ENCODE measurements around the gene CAV1. TPM values are rescaled to one million over a fixed set of nuclear protein-coding genes. Genes with fewer than 3 reads are reported as not detected.

Gene CAV1
- total RNA-seq, 1 experiment from 2014 or later: not detected

- H3K27ac ChIP-seq (ENCODE audit: low read length): no peak overlapping the region
- peaks cover 9% of the 10 kb centered on the region for H3K4me1 ChIP-seq (ENCODE audit: low read length)
- peaks cover 4% of the 10 kb centered on the region; the same call in 1 of the 2 replicates for H3K27me3 ChIP-seq (ENCODE audit: low read length)
- H3K4me2 ChIP-seq (ENCODE audit: low read depth, low read length, poor library complexity, severe bottlenecking): no peak overlapping the region
- no peak overlapping the region for H3K9ac ChIP-seq (ENCODE audit: low read length)
- no peaks in the 10 kb centered on the region for H4K20me1 ChIP-seq (ENCODE audit: insufficient read depth, low read depth, low read length)
- H3K4me3 ChIP-seq (ENCODE audit: low read length): no peak overlapping the region
- H2AFZ ChIP-seq (ENCODE audit: low read length): no peak overlapping the region
- H3K36me3 ChIP-seq (ENCODE audit: insufficient read depth, low read length): no peaks in the 10 kb centered on the region
- no peaks in the 10 kb centered on the region for H3K9me2 ChIP-seq (replicated peaks; ENCODE audit: insufficient read depth, low read length)
- H3K79me2 ChIP-seq (ENCODE audit: low read length): no peaks in the 10 kb centered on the region
- DNase-seq: no peak
- no peaks in the 10 kb centered on the region for H3K9me3 ChIP-seq (ENCODE audit: low read length)
Observed at GRCh38 chr7:116522247-116522646, 2.6 kb upstream of the CAV1 start.

- Histone ChIP-seq H3K79me2 (ENCODE audit: low read length) (no peaks in the 10 kb centered on the region), H2AFZ (ENCODE audit: low read length) (no peak overlapping the region), H3K27ac (ENCODE audit: low read length) (no peak overlapping the region), H3K9me3 (ENCODE audit: low read length) (no peaks in the 10 kb centered on the region), H4K20me1 (ENCODE audit: insufficient read depth, low read depth, low read length) (no peaks in the 10 kb centered on the region), H3K9ac (ENCODE audit: low read length) (no peak overlapping the region), H3K27me3 (ENCODE audit: low read length) (peaks cover 4% of the 10 kb centered on the region; the same call in 1 of the 2 replicates), H3K4me3 (ENCODE audit: low read length) (no peak overlapping the region), H3K4me2 (ENCODE audit: low read depth, low read length, poor library complexity, severe bottlenecking) (no peak overlapping the region), H3K4me1 (ENCODE audit: low read length) (peaks cover 9% of the 10 kb centered on the region), H3K9me2 (replicated peaks; ENCODE audit: insufficient read depth, low read length) (no peaks in the 10 kb centered on the region), H3K36me3 (ENCODE audit: insufficient read depth, low read length) (no peaks in the 10 kb centered on the region)
- DNase-seq: no peak
Observed at GRCh38 chr7:116524221-116524608, 621 bp upstream of the CAV1 start.

GRCh38 chr7:116525298-116525912, 569 bp downstream of the CAV1 start:
- Histone ChIP-seq H4K20me1 (ENCODE audit: insufficient read depth, low read depth, low read length) (no peaks in the 10 kb centered on the region), H3K9ac (ENCODE audit: low read length) (peak overlapping the region; percentile 9; the same call in 1 of the 2 replicates), H3K36me3 (ENCODE audit: insufficient read depth, low read length) (no peaks in the 10 kb centered on the region), H3K4me2 (ENCODE audit: low read depth, low read length, poor library complexity, severe bottlenecking) (peak overlapping the region; percentile 55), H3K79me2 (ENCODE audit: low read length) (no peaks in the 10 kb centered on the region), H3K27me3 (ENCODE audit: low read length) (peaks cover 4% of the 10 kb centered on the region; the same call in 1 of the 2 replicates), H2AFZ (ENCODE audit: low read length) (0 out of 2 replicates have a peak overlapping the region, but pooled peaks have one; percentile 36), H3K9me3 (ENCODE audit: low read length) (no peaks in the 10 kb centered on the region), H3K9me2 (replicated peaks; ENCODE audit: insufficient read depth, low read length) (no peaks in the 10 kb centered on the region), H3K4me3 (ENCODE audit: low read length) (peak overlapping the region; percentile 40; the same call in 1 of the 2 replicates), H3K4me1 (ENCODE audit: low read length) (peaks cover 9% of the 10 kb centered on the region), H3K27ac (ENCODE audit: low read length) (no peak overlapping the region)
- DNase-seq: no peak

GRCh38 chr7:116525913-116526861, 1.4 kb downstream of the CAV1 start:
- peak; percentile 76 for DNase-seq
- Histone ChIP-seq H3K79me2 (ENCODE audit: low read length) (no peaks in the 10 kb centered on the region), H2AFZ (ENCODE audit: low read length) (peak overlapping the region; percentile 36; the same call in 1 of the 2 replicates), H3K4me2 (ENCODE audit: low read depth, low read length, poor library complexity, severe bottlenecking) (peak overlapping the region; percentile 55), H3K9ac (ENCODE audit: low read length) (peak overlapping the region; percentile 9; the same call in 1 of the 2 replicates), H3K36me3 (ENCODE audit: insufficient read depth, low read length) (no peaks in the 10 kb centered on the region), H4K20me1 (ENCODE audit: insufficient read depth, low read depth, low read length) (no peaks in the 10 kb centered on the region), H3K4me3 (ENCODE audit: low read length) (peak overlapping the region; percentile 40; the same call in 1 of the 2 replicates), H3K27ac (ENCODE audit: low read length) (no peak overlapping the region), H3K9me3 (ENCODE audit: low read length) (no peaks in the 10 kb centered on the region), H3K9me2 (replicated peaks; ENCODE audit: insufficient read depth, low read length) (no peaks in the 10 kb centered on the region), H3K27me3 (ENCODE audit: low read length) (peaks cover 4% of the 10 kb centered on the region; the same call in 1 of the 2 replicates), H3K4me1 (ENCODE audit: low read length) (peaks cover 9% of the 10 kb centered on the region)

GRCh38 chr7:116526897-116527296, 2.1 kb downstream of the CAV1 start:
- peaks cover 4% of the 10 kb centered on the region; the same call in 1 of the 2 replicates for H3K27me3 ChIP-seq (ENCODE audit: low read length)
- H3K36me3 ChIP-seq (ENCODE audit: insufficient read depth, low read length): no peaks in the 10 kb centered on the region
- H3K9me3 ChIP-seq (ENCODE audit: low read length): no peaks in the 10 kb centered on the region
- H3K4me3 ChIP-seq (ENCODE audit: low read length): no peak overlapping the region
- H3K9ac ChIP-seq (ENCODE audit: low read length): no peak overlapping the region
- no peaks in the 10 kb centered on the region for H3K79me2 ChIP-seq (ENCODE audit: low read length)
- no peak for DNase-seq
- no peak overlapping the region for H2AFZ ChIP-seq (ENCODE audit: low read length)
- no peaks in the 10 kb centered on the region for H4K20me1 ChIP-seq (ENCODE audit: insufficient read depth, low read depth, low read length)
- peaks cover 9% of the 10 kb centered on the region for H3K4me1 ChIP-seq (ENCODE audit: low read length)
- no peak overlapping the region for H3K4me2 ChIP-seq (ENCODE audit: low read depth, low read length, poor library complexity, severe bottlenecking)
- no peak overlapping the region for H3K27ac ChIP-seq (ENCODE audit: low read length)
- H3K9me2 ChIP-seq (replicated peaks; ENCODE audit: insufficient read depth, low read length): no peaks in the 10 kb centered on the region

GRCh38 chr7:116527521-116527920, 2.7 kb downstream of the CAV1 start:
- no peaks in the 10 kb centered on the region for H3K9me3 ChIP-seq (ENCODE audit: low read length)
- peaks cover 9% of the 10 kb centered on the region for H3K4me1 ChIP-seq (ENCODE audit: low read length)
- no peak overlapping the region for H3K9ac ChIP-seq (ENCODE audit: low read length)
- H3K36me3 ChIP-seq (ENCODE audit: insufficient read depth, low read length): no peaks in the 10 kb centered on the region
- no peak overlapping the region for H3K27ac ChIP-seq (ENCODE audit: low read length)
- H2AFZ ChIP-seq (ENCODE audit: low read length): no peak overlapping the region
- DNase-seq: no peak
- H3K79me2 ChIP-seq (ENCODE audit: low read length): no peaks in the 10 kb centered on the region
- peaks cover 4% of the 10 kb centered on the region; the same call in 1 of the 2 replicates for H3K27me3 ChIP-seq (ENCODE audit: low read length)
- no peaks in the 10 kb centered on the region for H4K20me1 ChIP-seq (ENCODE audit: insufficient read depth, low read depth, low read length)
- no peak overlapping the region for H3K4me2 ChIP-seq (ENCODE audit: low read depth, low read length, poor library complexity, severe bottlenecking)
- no peak overlapping the region for H3K4me3 ChIP-seq (ENCODE audit: low read length)
- H3K9me2 ChIP-seq (replicated peaks; ENCODE audit: insufficient read depth, low read length): no peaks in the 10 kb centered on the region

GRCh38 chr7:116528008-116528789, 3.4 kb downstream of the CAV1 start:
- H3K27ac ChIP-seq (ENCODE audit: low read length): no peak overlapping the region
- no peaks in the 10 kb centered on the region for H3K9me2 ChIP-seq (replicated peaks; ENCODE audit: insufficient read depth, low read length)
- no peak overlapping the region for H3K4me2 ChIP-seq (ENCODE audit: low read depth, low read length, poor library complexity, severe bottlenecking)
- peaks cover 4% of the 10 kb centered on the region; the same call in 1 of the 2 replicates for H3K27me3 ChIP-seq (ENCODE audit: low read length)
- H4K20me1 ChIP-seq (ENCODE audit: insufficient read depth, low read depth, low read length): no peaks in the 10 kb centered on the region
- H3K4me1 ChIP-seq (ENCODE audit: low read length): peaks cover 9% of the 10 kb centered on the region
- H2AFZ ChIP-seq (ENCODE audit: low read length): no peak overlapping the region
- H3K4me3 ChIP-seq (ENCODE audit: low read length): no peak overlapping the region
- H3K79me2 ChIP-seq (ENCODE audit: low read length): no peaks in the 10 kb centered on the region
- H3K36me3 ChIP-seq (ENCODE audit: insufficient read depth, low read length): no peaks in the 10 kb centered on the region
- H3K9me3 ChIP-seq (ENCODE audit: low read length): no peaks in the 10 kb centered on the region
- H3K9ac ChIP-seq (ENCODE audit: low read length): no peak overlapping the region
- DNase-seq: no peak
